OCI-LY7 (cell line): ENCODE results near the gene MGME1. TPM values are rescaled to one million over a fixed set of nuclear protein-coding genes. Genes with fewer than 3 reads are reported as not detected.

ENCODE experiments used
- BruUV-seq: library from RNA; stranded (reverse); fragments of 400-500 nt; replicated peaks from 2 replicates; lab custom pipeline; 2021; lab: Mats Ljungman, UMichigan
- CTCF ChIA-PET: fragments of 300-600 bp; sonication (Branson Sonifier 250); formaldehyde crosslinking; loops from one replicate; lab custom pipeline; 2022; ENCODE audit warnings: antibody characterized with exemption; ENCODE audit not compliant: unreplicated experiment; lab: Charles Lee
- POLR2A ChIA-PET: fragments of 300-600 bp; sonication (Branson Sonifier 250); formaldehyde crosslinking; loops from one replicate; lab custom pipeline; 2022; ENCODE audit warnings: antibody characterized with exemption; lab: Charles Lee
- DNase-seq: peaks from one replicate; pipeline ENCODE4 v3.0.0-alpha.2; 2015; ENCODE audit warnings: low spot score
- H2AFZ ChIP-seq: fragments of 200-600 bp; sonication (generic), shearing (Covaris generic); 2 replicates; pipeline ENCODE4 v1.6.1; 2014; ENCODE audit warnings: mild to moderate bottlenecking, antibody characterized with exemption, low read length, moderate library complexity
- H3K27ac ChIP-seq: fragments of 200-600 bp; sonication (generic); 2 replicates; pipeline ENCODE4 v1.5.1; 2014; ENCODE audit warnings: mixed run types, low read depth, mild to moderate bottlenecking, moderate library complexity, low read length, inconsistent platforms; ENCODE audit not compliant: poor library complexity, severe bottlenecking
- H3K36me3 ChIP-seq: fragments of 200-600 bp; sonication (generic); 2 replicates; pipeline ENCODE4 v1.6.1; 2014; ENCODE audit warnings: mild to moderate bottlenecking, antibody characterized with exemption, low read length, moderate library complexity, mixed read lengths; ENCODE audit not compliant: insufficient read depth
- H3K4me1 ChIP-seq: fragments of 200-600 bp; sonication (generic); 2 replicates; pipeline ENCODE4 v1.5.1; 2014; ENCODE audit warnings: mild to moderate bottlenecking, low read length; ENCODE audit not compliant: insufficient read depth, poor library complexity, severe bottlenecking
- H3K4me2 ChIP-seq: fragments of 200-600 bp; sonication (generic); 2 replicates; pipeline ENCODE4 v1.6.1; 2014; ENCODE audit warnings: mild to moderate bottlenecking, low read length
- H3K4me3 ChIP-seq: fragments of 200-600 bp; sonication (generic); 2 replicates; pipeline ENCODE4 v1.5.1; 2014; ENCODE audit warnings: mild to moderate bottlenecking, low read depth, low read length; ENCODE audit not compliant: poor library complexity, severe bottlenecking
- H3K79me2 ChIP-seq: fragments of 200-600 bp; sonication (generic); 2 replicates; pipeline ENCODE4 v1.6.1; 2016; ENCODE audit warnings: low read depth, mild to moderate bottlenecking, low read length, moderate library complexity, mixed read lengths; ENCODE audit not compliant: insufficient read depth
- H3K9me2 ChIP-seq: fragments of 200-600 bp; sonication (generic); 2 replicates; pipeline ENCODE4 v1.6.1; 2016; ENCODE audit warnings: mild to moderate bottlenecking, low read length, mixed read lengths; ENCODE audit not compliant: insufficient read depth
- H3K9me3 ChIP-seq: fragments of 200-600 bp; sonication (generic); 2 replicates; pipeline ENCODE4 v1.6.1; 2014; ENCODE audit warnings: mild to moderate bottlenecking, mixed run types, low read length, mixed read lengths
- H4K20me1 ChIP-seq: fragments of 200-600 bp; sonication (generic); 2 replicates; pipeline ENCODE4 v1.6.1; 2014; ENCODE audit warnings: mild to moderate bottlenecking, antibody characterized with exemption, low read length, moderate library complexity, mixed read lengths; ENCODE audit not compliant: insufficient read depth
- CTCF ChIP-seq: fragments of 200-600 bp; sonication (generic); conservative IDR thresholded peaks from 2 replicates; pipeline ENCODE4 v1.5.1; 2014; ENCODE audit warnings: mild to moderate bottlenecking, antibody characterized with exemption, low read length, moderate library complexity, mixed read lengths
- EZH2phosphoT487 ChIP-seq: fragments of 200-600 bp; sonication (generic); IDR thresholded peaks from 2 replicates; pipeline ENCODE4 v1.6.1; 2018; ENCODE audit warnings: low read depth, borderline replicate concordance, mild to moderate bottlenecking, mixed run types, antibody characterized with exemption, low read length, moderate library complexity, mixed read lengths
- intact Hi-C: fragments of 100-400 bp; cut with micrococcal nuclease; formaldehyde crosslinking; loops from one replicate; pipeline ENCODE4 v1.10.0; 2022; ENCODE audit not compliant: unreplicated experiment
- total RNA-seq, 2 experiments: library from RNA; depleted of rRNA in 1 of 2; stranded (reverse); fragments of >200 nt in 1 of 2; shearing (Covaris generic) in 1 of 2; gene quantifications; 2 replicates each; pipeline ENCODE4 v1.2.3, GENCODE V29; 2014 to 2022

The MGME1 gene
- total RNA-seq, 2 experiments from 2014 or later = 46.6 to 80.1 TPM

- no peak overlapping the region for H3K4me3 ChIP-seq
- H3K9me3 ChIP-seq = no peaks in the 10 kb centered on the region
- no peak for TF ChIP-seq CTCF
- TF ChIP-seq EZH2phosphoT487 = no peak
- H3K4me2 ChIP-seq = no peak overlapping the region
- peaks cover 50% of the 10 kb centered on the region for H3K79me2 ChIP-seq
- intact Hi-C loops = no loop called here
- BruUV-seq = no TSS peak
- 0 out of 2 replicates have a peak, but pooled peaks cover 13% of the 10 kb centered on the region for H4K20me1 ChIP-seq
- H3K4me1 ChIP-seq = peaks cover 9% of the 10 kb centered on the region
- no peak overlapping the region for H2AFZ ChIP-seq
- ChIA-PET CTCF (no interaction called here), POLR2A (no interaction called here)
- DNase-seq = no peak
- H3K27ac ChIP-seq = no peak overlapping the region
- H3K9me2 ChIP-seq = no peaks in the 10 kb centered on the region
- H3K36me3 ChIP-seq = peaks cover 91% of the 10 kb centered on the region
Measured at GRCh38 chr20:17987988-17988387, 19.2 kb downstream of the MGME1 start.

GRCh38 chr20:17990278-17990972, 21.6 kb downstream of the MGME1 start:
- H2AFZ ChIP-seq = no peak overlapping the region
- CTCF ChIA-PET = interaction anchor here (0.8 kb wide), 1 partner anchor 25 kb away, joined by 6 read pairs; no protein-coding TSS in a partner anchor
- H3K4me3 ChIP-seq = no peak overlapping the region
- peaks cover 68% of the 10 kb centered on the region for H3K36me3 ChIP-seq
- DNase-seq = no peak
- peaks cover 26% of the 10 kb centered on the region; the same call in 1 of the 2 replicates for H3K79me2 ChIP-seq
- no peak for TF ChIP-seq EZH2phosphoT487
- no peak for TF ChIP-seq CTCF
- TSS peak; percentile 74 for BruUV-seq
- no peak overlapping the region for H3K27ac ChIP-seq
- H3K4me1 ChIP-seq = peaks cover 9% of the 10 kb centered on the region
- POLR2A ChIA-PET = interaction anchor here (1.0 to 1.8 kb wide), 4 partner anchors 11 to 30 kb away, joined by 3 to 6 read pairs (median 4); no protein-coding TSS in a partner anchor
- H3K9me3 ChIP-seq = no peaks in the 10 kb centered on the region
- no peak overlapping the region for H3K4me2 ChIP-seq
- intact Hi-C loops = no loop called here
- H3K9me2 ChIP-seq = no peaks in the 10 kb centered on the region
- no peaks in the 10 kb centered on the region for H4K20me1 ChIP-seq

- H3K36me3 ChIP-seq = peaks cover 50% of the 10 kb centered on the region
- peaks cover 10% of the 10 kb centered on the region; the same call in 1 of the 2 replicates for H3K79me2 ChIP-seq
- intact Hi-C loops = no loop called here
- no peaks in the 10 kb centered on the region for H4K20me1 ChIP-seq
- peaks cover 14% of the 10 kb centered on the region for H3K4me1 ChIP-seq
- no peak for DNase-seq
- BruUV-seq = no TSS peak
- peak overlapping the region; percentile 6 for H3K27ac ChIP-seq
- H3K9me3 ChIP-seq = no peaks in the 10 kb centered on the region
- no peak for TF ChIP-seq EZH2phosphoT487
- TF ChIP-seq CTCF = no peak
- ChIA-PET CTCF (no interaction called here), POLR2A (interaction anchor here (0.6 to 1.6 kb wide), 3 partner anchors 34 to 197 kb away, joined by 3 read pairs; no protein-coding TSS in a partner anchor)
- H3K4me3 ChIP-seq = no peak overlapping the region
- no peaks in the 10 kb centered on the region for H3K9me2 ChIP-seq
- H3K4me2 ChIP-seq = no peak overlapping the region
- no peak overlapping the region for H2AFZ ChIP-seq
Measured at GRCh38 chr20:17992224-17992637, 23.4 kb downstream of the MGME1 start.
